Measurements from ENCODE around the gene RECK. TPM values are rescaled to one million over a fixed set of nuclear protein-coding genes. Genes with fewer than 3 reads are reported as not detected.
"Not testable (repeated sequence)": the region's sequence is repeated elsewhere in the genome, so short reads cannot be mapped to it uniquely, and the experiment has no call there.

The RECK gene, protein sequence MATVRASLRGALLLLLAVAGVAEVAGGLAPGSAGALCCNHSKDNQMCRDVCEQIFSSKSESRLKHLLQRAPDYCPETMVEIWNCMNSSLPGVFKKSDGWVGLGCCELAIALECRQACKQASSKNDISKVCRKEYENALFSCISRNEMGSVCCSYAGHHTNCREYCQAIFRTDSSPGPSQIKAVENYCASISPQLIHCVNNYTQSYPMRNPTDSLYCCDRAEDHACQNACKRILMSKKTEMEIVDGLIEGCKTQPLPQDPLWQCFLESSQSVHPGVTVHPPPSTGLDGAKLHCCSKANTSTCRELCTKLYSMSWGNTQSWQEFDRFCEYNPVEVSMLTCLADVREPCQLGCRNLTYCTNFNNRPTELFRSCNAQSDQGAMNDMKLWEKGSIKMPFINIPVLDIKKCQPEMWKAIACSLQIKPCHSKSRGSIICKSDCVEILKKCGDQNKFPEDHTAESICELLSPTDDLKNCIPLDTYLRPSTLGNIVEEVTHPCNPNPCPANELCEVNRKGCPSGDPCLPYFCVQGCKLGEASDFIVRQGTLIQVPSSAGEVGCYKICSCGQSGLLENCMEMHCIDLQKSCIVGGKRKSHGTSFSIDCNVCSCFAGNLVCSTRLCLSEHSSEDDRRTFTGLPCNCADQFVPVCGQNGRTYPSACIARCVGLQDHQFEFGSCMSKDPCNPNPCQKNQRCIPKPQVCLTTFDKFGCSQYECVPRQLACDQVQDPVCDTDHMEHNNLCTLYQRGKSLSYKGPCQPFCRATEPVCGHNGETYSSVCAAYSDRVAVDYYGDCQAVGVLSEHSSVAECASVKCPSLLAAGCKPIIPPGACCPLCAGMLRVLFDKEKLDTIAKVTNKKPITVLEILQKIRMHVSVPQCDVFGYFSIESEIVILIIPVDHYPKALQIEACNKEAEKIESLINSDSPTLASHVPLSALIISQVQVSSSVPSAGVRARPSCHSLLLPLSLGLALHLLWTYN
- polyA plus RNA-seq (2011; rRNA removed) (103 and 112 TPM in 2 replicates), polyA minus RNA-seq (2011; rRNA and poly(A)+ RNA removed) (62.4 and 62.8 TPM in 2 replicates)

DNA sequence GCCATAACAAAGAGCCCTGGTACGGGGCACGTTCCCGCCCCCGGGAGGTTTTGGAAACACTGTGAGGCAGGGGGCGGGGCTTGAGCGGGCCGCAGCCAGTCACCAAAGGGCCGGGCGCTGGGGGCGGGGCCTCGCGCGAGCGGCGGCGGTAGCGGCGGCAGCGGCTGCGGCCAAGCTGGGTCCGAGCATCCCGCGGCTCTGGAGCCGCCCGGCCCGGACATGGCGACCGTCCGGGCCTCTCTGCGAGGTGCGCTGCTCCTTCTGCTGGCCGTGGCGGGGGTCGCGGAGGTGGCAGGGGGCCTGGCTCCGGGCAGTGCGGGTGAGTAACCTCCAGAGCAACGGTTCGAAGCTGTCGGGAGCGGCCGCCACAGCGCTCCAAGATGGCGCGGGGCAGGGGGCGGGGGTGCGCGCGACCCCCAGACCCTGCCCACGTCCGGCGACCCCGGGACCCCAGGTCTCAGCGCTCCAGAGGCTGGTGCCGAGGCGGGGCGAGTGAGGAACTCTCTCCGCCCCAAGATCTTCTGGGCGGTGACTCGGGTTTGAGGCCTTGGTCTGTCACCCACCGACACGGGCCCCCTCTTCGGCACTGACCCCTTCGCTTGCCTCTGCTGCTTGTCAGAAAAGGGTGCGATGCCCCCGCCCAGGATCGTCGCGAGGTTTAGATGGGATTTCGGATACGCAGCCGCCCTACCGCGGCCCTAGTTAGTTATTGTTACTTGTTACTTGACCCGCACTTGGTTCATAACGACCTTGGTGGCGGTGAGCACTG is at the start of gene RECK:
Gene RECK (plus strand): TSS at position 134 of the 769 bp plus-strand sequence. CDS start 86 bp downstream, at position 220.
- TF ChIP-seq, protein P1, sequence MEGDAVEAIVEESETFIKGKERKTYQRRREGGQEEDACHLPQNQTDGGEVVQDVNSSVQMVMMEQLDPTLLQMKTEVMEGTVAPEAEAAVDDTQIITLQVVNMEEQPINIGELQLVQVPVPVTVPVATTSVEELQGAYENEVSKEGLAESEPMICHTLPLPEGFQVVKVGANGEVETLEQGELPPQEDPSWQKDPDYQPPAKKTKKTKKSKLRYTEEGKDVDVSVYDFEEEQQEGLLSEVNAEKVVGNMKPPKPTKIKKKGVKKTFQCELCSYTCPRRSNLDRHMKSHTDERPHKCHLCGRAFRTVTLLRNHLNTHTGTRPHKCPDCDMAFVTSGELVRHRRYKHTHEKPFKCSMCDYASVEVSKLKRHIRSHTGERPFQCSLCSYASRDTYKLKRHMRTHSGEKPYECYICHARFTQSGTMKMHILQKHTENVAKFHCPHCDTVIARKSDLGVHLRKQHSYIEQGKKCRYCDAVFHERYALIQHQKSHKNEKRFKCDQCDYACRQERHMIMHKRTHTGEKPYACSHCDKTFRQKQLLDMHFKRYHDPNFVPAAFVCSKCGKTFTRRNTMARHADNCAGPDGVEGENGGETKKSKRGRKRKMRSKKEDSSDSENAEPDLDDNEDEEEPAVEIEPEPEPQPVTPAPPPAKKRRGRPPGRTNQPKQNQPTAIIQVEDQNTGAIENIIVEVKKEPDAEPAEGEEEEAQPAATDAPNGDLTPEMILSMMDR (IDR thresholded peaks at IDR 0.05; ENCODE audit: low read depth, low read length), result no peak
- Histone ChIP-seq H3K4me3 (ENCODE audit: low read depth, low read length) (peak within 1 kb of the TSS; percentile 89), H3K27ac (ENCODE audit: low read depth, low read length) (peak within 1 kb of the TSS; percentile 85), H3K27me3 (ENCODE audit: control insufficient read depth, insufficient read depth, low read length) (no peaks in the 10 kb centered on the region), H3K9me3 (ENCODE audit: control insufficient read depth, insufficient read depth, low read length) (no peaks in the 10 kb centered on the region)
- DNase-seq (ENCODE audit: low read depth, low spot score), result peak; percentile 68
- ChIA-PET CTCF (interaction anchor here (1.6 kb wide), 1 partner anchor 130 kb away, joined by 4 read pairs; no protein-coding TSS in a partner anchor), POLR2A (interaction anchor here (0.5 to 2.6 kb wide), 14 partner anchors 17 to 1093 kb away, joined by 3 to 12 read pairs (median 4); partner anchors contain the start of genes CLTA and HRCT1)

DNA sequence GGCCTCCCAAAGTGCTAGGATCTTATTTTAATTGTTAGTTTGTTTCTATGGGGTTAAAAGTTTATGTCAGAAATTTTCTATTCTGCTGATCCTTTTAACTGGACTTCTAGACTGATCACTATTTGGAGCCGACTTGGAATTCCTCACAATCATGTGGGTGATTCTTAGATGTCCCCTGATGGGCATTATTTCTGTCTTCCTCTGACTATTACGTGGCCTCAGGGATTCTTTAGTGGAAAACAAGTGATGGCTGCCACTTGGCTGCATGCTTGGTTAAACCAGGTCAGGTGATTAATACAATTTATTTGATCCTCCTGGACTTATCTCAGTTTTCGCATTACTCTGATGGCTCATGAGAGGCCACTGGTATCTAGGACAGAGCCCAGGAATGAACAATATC is 46.6 kb upstream of the RECK start:
- CTCF ChIA-PET, result no interaction called here
- POLR2A ChIA-PET, result no interaction called here
- no peaks in the 10 kb centered on the region for H3K27me3 ChIP-seq (ENCODE audit: control insufficient read depth, insufficient read depth, low read length)
- H3K27ac ChIP-seq (ENCODE audit: low read depth, low read length), result no peak overlapping the region
- TF ChIP-seq, protein P1 (IDR thresholded peaks at IDR 0.05; ENCODE audit: low read depth, low read length), result no peak
- no peak overlapping the region for H3K4me3 ChIP-seq (ENCODE audit: low read depth, low read length)
- no peak for DNase-seq (ENCODE audit: low read depth, low spot score)
- H3K9me3 ChIP-seq (ENCODE audit: control insufficient read depth, insufficient read depth, low read length), result no peaks in the 10 kb centered on the region

DNA sequence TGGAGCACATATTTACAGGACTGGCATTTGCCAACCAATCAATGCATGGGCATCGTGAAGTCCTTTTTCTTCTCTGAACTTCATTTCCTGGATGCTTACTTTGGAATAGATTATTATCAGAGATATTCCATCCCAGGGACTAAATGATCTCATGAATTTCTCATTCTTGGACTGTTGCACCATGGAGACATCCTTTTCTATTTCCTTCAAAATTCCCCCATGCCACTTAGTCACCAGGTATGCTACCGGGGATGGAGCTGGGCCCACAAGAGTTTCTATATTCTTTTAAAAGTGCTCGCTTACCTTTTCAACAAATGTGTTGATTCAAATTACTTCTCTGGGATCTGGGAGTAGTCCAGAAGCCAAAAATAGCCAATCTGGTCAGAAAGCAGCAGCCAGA is 43.6 kb upstream of the RECK start:
- not testable (repeated sequence) for H3K4me3 ChIP-seq (ENCODE audit: low read depth, low read length); H3K27ac ChIP-seq (ENCODE audit: low read depth, low read length); DNase-seq (ENCODE audit: low read depth, low spot score); H3K9me3 ChIP-seq (ENCODE audit: control insufficient read depth, insufficient read depth, low read length); H3K27me3 ChIP-seq (ENCODE audit: control insufficient read depth, insufficient read depth, low read length)
- POLR2A ChIA-PET, result interaction anchor here (1.5 kb wide), 1 partner anchor 30 kb away, joined by 3 read pairs; no protein-coding TSS in a partner anchor
- CTCF ChIA-PET, result interaction anchor here (0.5 to 1.3 kb wide), 2 partner anchors 15 to 63 kb away, joined by 3 read pairs; no protein-coding TSS in a partner anchor

DNA sequence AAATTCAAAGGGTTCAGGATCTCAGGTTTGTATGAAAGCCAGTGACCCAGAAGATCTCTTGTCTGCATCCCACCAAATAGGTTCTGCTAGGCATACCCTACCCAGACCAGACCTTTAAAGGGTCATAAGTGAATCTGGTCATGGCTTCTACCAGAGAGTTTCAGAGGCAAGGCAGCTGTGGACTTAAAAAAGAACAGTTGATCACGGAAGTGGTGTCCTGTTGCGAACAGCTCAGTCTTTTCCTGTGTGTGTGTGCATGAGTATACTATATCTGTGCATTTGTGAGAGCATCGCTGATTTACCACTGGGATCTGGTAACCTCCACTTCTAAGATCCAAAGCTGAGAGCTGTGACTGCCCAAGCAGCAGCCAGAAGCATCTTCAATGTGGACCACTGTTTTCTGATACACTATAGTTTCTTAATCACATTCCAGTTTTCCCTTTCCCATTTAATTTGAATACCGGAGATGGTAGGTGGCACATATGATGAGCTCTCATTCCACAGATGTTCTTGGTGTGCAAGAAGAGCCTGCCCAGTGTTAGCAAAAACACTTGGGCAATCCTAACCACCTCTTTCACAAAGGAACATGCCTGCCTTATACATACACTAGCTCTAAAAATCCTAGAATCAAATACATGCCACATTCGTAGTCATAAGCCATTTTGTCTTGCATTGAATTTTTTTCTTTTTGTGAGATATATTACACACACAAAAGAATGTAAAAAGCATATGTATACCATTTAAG is 42.6 kb upstream of the RECK start:
- Histone ChIP-seq H3K27ac (ENCODE audit: low read depth, low read length) (no peak overlapping the region), H3K9me3 (ENCODE audit: control insufficient read depth, insufficient read depth, low read length) (no peaks in the 10 kb centered on the region; the same call in 1 of the 2 replicates), H3K27me3 (ENCODE audit: control insufficient read depth, insufficient read depth, low read length) (no peaks in the 10 kb centered on the region), H3K4me3 (ENCODE audit: low read depth, low read length) (no peak overlapping the region)
- peak; percentile 7 for DNase-seq (ENCODE audit: low read depth, low spot score)
- ChIA-PET POLR2A (interaction anchor here (0.8 to 1.5 kb wide), 2 partner anchors 29 to 81 kb away, joined by 3 read pairs; no protein-coding TSS in a partner anchor), CTCF (interaction anchor here (1.7 to 4.0 kb wide), 2 partner anchors 13 to 15 kb away, joined by 4 to 29 read pairs; no protein-coding TSS in a partner anchor)
- TF ChIP-seq, protein P1 (IDR thresholded peaks at IDR 0.05; ENCODE audit: low read depth, low read length), result no peak

Measured in AG04450 (cell line).